OCI-LY7 (cell line): ENCODE data around the gene UPF3A.
"Not testable (repeated sequence)": the region's sequence is repeated elsewhere in the genome, so short reads cannot be mapped to it uniquely, and the experiment has no call there.

Experiments
- EZH2phosphoT487 ChIP-seq: fragments of 200-600 bp; sonication (generic); IDR thresholded peaks from 2 replicates; pipeline ENCODE4 v1.6.1; 2018; ENCODE audit warnings: low read depth, borderline replicate concordance, mild to moderate bottlenecking, mixed run types, antibody characterized with exemption, low read length, moderate library complexity, mixed read lengths
- TF ChIP-seq, protein P1 (sequence below): fragments of 200-600 bp; sonication (generic); conservative IDR thresholded peaks from 2 replicates; pipeline ENCODE4 v1.5.1; 2014; ENCODE audit warnings: mild to moderate bottlenecking, antibody characterized with exemption, low read length, moderate library complexity, mixed read lengths

- TF ChIP-seq, protein P1, sequence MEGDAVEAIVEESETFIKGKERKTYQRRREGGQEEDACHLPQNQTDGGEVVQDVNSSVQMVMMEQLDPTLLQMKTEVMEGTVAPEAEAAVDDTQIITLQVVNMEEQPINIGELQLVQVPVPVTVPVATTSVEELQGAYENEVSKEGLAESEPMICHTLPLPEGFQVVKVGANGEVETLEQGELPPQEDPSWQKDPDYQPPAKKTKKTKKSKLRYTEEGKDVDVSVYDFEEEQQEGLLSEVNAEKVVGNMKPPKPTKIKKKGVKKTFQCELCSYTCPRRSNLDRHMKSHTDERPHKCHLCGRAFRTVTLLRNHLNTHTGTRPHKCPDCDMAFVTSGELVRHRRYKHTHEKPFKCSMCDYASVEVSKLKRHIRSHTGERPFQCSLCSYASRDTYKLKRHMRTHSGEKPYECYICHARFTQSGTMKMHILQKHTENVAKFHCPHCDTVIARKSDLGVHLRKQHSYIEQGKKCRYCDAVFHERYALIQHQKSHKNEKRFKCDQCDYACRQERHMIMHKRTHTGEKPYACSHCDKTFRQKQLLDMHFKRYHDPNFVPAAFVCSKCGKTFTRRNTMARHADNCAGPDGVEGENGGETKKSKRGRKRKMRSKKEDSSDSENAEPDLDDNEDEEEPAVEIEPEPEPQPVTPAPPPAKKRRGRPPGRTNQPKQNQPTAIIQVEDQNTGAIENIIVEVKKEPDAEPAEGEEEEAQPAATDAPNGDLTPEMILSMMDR, result not testable (repeated sequence)
- not testable (repeated sequence) for TF ChIP-seq EZH2phosphoT487
Observed at GRCh38 chr13:114264313-114264712, 17.1 kb upstream of the UPF3A start.
